GM19438 (cell line): ENCODE measurements around the gene FCSK.
"Not testable (repeated sequence)": the region's sequence is repeated elsewhere in the genome, so short reads cannot be mapped to it uniquely, and the experiment has no call there.

ENCODE experiments used
- ATAC-seq: cut with Tn5 transposase; IDR thresholded peaks from one replicate; pipeline ENCODE4 v1.9.1; 2021; ENCODE audit warnings: low read depth; ENCODE audit not compliant: unreplicated experiment

FCSK gene

GRCh38 chr16:70451004-70451340, 3.4 kb upstream of the FCSK start:
- ATAC-seq = not testable (repeated sequence)

GRCh38 chr16:70453117-70453891, 1.1 kb upstream of the FCSK start:
- no peak for ATAC-seq

- no peak for ATAC-seq
These were observed 538 bp upstream of the FCSK start for GRCh38 chr16:70453892-70454221.

GRCh38 chr16:70455910-70456309, 1.5 kb downstream of the FCSK start:
- no peak for ATAC-seq

- no peak for ATAC-seq
These were observed 3.2 kb downstream of the FCSK start for GRCh38 chr16:70457446-70458166.

GRCh38 chr16:70460737-70461261, 6.4 kb downstream of the FCSK start:
- no peak for ATAC-seq

GRCh38 chr16:70463235-70463634, 8.8 kb downstream of the FCSK start:
- no peak for ATAC-seq

GRCh38 chr16:70465999-70466804, 11.8 kb downstream of the FCSK start:
- ATAC-seq = no peak

GRCh38 chr16:70466805-70467076, 12.3 kb downstream of the FCSK start:
- no peak for ATAC-seq

- ATAC-seq = no peak
These were observed 12.7 kb downstream of the FCSK start for GRCh38 chr16:70467113-70467512.

GRCh38 chr16:70467608-70468007, 13.2 kb downstream of the FCSK start:
- ATAC-seq = no peak

GRCh38 chr16:70468776-70469525, 14.6 kb downstream of the FCSK start:
- ATAC-seq = no peak

- no peak for ATAC-seq
These were observed 15.9 kb downstream of the FCSK start for GRCh38 chr16:70470141-70470926.

- no peak for ATAC-seq
These were observed 16.5 kb downstream of the FCSK start for GRCh38 chr16:70470927-70471341.

- ATAC-seq = no peak
These were observed 18.5 kb downstream of the FCSK start for GRCh38 chr16:70472786-70473433.

GRCh38 chr16:70473446-70474319, 19.3 kb downstream of the FCSK start:
- no peak for ATAC-seq

GRCh38 chr16:70474320-70475053, 20.1 kb downstream of the FCSK start:
- ATAC-seq = no peak
